ENCODE measurements around the gene LPP. TPM values are rescaled to one million over a fixed set of nuclear protein-coding genes. Genes with fewer than 3 reads are reported as not detected.

LPP gene
- total RNA-seq, 3 donors from 2014 or later = 262 to 816 (median 325) TPM

- H3K4me1 ChIP-seq (ENCODE audit: low read depth) = no peaks in the 10 kb centered on the region
- no peak overlapping the region for H3K4me3 ChIP-seq
- H3K9me3 ChIP-seq = no peaks in the 10 kb centered on the region
- intact Hi-C loops (cut with DNase I, micrococcal nuclease) = no loop called here
- no peak for DNase-seq
- ATAC-seq = no peak
- no peaks in the 10 kb centered on the region for H3K36me3 ChIP-seq (ENCODE audit: low read depth)
- TF ChIP-seq CTCF (IDR thresholded peaks at IDR 0.05) = no peak
Observed at GRCh38 chr3:188369526-188369925, 215.6 kb downstream of the LPP start.

GRCh38 chr3:188370081-188370830 is 216.3 kb downstream of the LPP start:
- no peaks in the 10 kb centered on the region for H3K4me1 ChIP-seq (ENCODE audit: low read depth)
- no peak for ATAC-seq
- intact Hi-C loops (cut with DNase I, micrococcal nuclease) = no loop called here
- no peak for DNase-seq
- TF ChIP-seq CTCF (IDR thresholded peaks at IDR 0.05) = no peak
- H3K9me3 ChIP-seq = no peaks in the 10 kb centered on the region
- no peak overlapping the region for H3K4me3 ChIP-seq
- H3K36me3 ChIP-seq (ENCODE audit: low read depth) = no peaks in the 10 kb centered on the region

GRCh38 chr3:188378786-188379185 is 224.8 kb downstream of the LPP start:
- no peaks in the 10 kb centered on the region for H3K9me3 ChIP-seq
- H3K4me3 ChIP-seq = no peak overlapping the region
- peaks cover 9% of the 10 kb centered on the region for H3K4me1 ChIP-seq (ENCODE audit: low read depth)
- intact Hi-C loops (cut with DNase I, micrococcal nuclease) = no loop called here
- ATAC-seq = peak; percentile 92
- H3K36me3 ChIP-seq (ENCODE audit: low read depth) = no peaks in the 10 kb centered on the region
- peak in 1 of 3 donors; percentile 27 for DNase-seq
- TF ChIP-seq CTCF (IDR thresholded peaks at IDR 0.05) = no peak

GRCh38 chr3:188380252-188380651 is 226.3 kb downstream of the LPP start:
- TF ChIP-seq CTCF (IDR thresholded peaks at IDR 0.05) = no peak
- ATAC-seq = peak; percentile 39
- DNase-seq = no peak
- intact Hi-C loops (cut with DNase I, micrococcal nuclease) = no loop called here
- no peaks in the 10 kb centered on the region for H3K36me3 ChIP-seq (ENCODE audit: low read depth)
- H3K9me3 ChIP-seq = no peaks in the 10 kb centered on the region
- H3K4me3 ChIP-seq = no peak overlapping the region
- peaks cover 9% of the 10 kb centered on the region for H3K4me1 ChIP-seq (ENCODE audit: low read depth)

GRCh38 chr3:188380722-188381121 is 226.8 kb downstream of the LPP start:
- Histone ChIP-seq H3K9me3 (no peaks in the 10 kb centered on the region), H3K4me3 (no peak overlapping the region), H3K36me3 (ENCODE audit: low read depth) (no peaks in the 10 kb centered on the region), H3K4me1 (ENCODE audit: low read depth) (peaks cover 9% of the 10 kb centered on the region)
- TF ChIP-seq CTCF (IDR thresholded peaks at IDR 0.05) = no peak
- intact Hi-C loops (cut with DNase I, micrococcal nuclease) = no loop called here
- peak; percentile 87 for ATAC-seq
- no peak for DNase-seq
